IPS-NIHi7 (cell line): ENCODE data around the gene PIGZ.
A peak's percentile ranks its signal among the peaks of the same experiment; 100 is the strongest.

Source experiments
- DNase-seq: peaks from one replicate; pipeline ENCODE4 v3.0.0; 2012; ENCODE audit warnings: mixed read lengths; ENCODE audit errors: extremely low spot score

PIGZ gene, protein sequence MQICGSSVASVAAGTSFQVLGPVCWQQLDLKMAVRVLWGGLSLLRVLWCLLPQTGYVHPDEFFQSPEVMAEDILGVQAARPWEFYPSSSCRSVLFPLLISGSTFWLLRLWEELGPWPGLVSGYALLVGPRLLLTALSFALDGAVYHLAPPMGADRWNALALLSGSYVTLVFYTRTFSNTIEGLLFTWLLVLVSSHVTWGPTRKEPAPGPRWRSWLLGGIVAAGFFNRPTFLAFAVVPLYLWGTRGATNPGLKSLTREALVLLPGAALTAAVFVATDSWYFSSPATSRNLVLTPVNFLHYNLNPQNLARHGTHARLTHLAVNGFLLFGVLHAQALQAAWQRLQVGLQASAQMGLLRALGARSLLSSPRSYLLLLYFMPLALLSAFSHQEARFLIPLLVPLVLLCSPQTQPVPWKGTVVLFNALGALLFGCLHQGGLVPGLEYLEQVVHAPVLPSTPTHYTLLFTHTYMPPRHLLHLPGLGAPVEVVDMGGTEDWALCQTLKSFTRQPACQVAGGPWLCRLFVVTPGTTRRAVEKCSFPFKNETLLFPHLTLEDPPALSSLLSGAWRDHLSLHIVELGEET

GRCh38 chr3:196968233-196969133, at the start of gene PIGZ:
Gene PIGZ, minus strand, starts transcription at chr3:196968833. Its CDS starts 16,802 bp downstream, at chr3:196952031.
- DNase-seq: no peak

DNA sequence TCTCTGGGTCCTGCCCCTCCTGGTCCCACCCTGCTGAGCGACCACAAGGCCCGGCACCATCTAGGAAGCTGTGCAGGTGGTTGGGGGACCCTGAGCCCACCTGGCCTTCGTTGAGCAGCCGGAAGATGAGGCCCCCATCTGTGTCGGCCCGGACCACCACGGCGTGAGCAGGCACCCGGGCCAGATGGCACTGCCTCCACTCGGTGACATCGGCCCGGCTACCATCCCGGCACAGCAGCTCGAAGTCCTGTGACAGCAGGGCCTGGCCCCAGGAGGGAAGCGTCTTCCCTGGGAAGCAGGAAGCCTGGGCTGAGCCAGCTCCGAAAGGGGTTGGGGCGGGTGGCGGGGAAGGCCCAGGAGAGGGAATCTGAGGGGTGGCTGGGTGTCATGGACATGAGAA, 48.4 kb upstream of the PIGZ start:
- DNase-seq: no peak

DNA sequence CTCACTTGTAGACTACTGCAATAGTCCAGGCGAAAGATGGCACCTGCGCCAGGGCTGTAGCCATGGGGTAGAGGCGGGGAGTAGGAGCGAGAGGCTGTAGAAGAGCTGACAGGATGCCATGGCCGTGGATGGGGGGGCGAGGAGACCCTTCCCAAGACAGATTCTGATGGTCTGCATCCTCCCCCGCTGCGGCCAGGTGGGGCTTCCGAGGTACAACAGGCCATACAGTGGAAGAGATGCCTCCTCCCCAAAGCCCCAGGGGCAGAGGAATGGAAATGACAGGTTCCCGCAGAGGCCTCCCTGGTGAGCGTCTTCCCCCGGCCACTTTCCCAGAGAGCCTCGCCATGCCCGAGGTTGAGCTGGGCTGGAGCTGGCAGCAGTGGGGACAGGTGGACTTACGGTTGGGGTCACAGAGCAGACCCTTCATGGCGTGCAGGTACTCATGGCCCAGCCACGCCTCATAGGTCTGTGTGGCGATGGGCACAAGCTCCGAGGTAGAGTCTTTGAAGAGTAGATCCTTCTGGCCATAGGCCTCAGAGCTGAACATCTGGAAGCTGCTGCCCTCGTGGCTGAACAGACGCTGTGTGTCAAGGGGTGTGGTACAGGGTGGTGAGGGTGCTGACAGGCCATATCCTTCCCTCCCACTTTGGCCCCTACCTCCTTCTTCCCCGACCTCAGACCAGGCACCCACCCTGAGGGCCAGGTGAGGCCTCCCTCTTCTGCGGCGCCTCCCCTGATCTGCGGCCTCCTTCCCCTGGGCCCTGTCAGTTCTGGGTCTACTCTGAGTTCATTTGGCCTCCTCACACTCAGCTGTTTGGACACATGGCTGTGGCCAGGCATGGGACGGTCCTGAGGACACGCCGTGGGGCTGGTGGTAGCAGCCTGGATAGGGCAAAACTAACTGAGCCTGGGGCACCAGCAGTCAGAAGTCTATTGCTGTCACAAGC, 47.4 kb upstream of the PIGZ start:
- DNase-seq: no peak

DNA sequence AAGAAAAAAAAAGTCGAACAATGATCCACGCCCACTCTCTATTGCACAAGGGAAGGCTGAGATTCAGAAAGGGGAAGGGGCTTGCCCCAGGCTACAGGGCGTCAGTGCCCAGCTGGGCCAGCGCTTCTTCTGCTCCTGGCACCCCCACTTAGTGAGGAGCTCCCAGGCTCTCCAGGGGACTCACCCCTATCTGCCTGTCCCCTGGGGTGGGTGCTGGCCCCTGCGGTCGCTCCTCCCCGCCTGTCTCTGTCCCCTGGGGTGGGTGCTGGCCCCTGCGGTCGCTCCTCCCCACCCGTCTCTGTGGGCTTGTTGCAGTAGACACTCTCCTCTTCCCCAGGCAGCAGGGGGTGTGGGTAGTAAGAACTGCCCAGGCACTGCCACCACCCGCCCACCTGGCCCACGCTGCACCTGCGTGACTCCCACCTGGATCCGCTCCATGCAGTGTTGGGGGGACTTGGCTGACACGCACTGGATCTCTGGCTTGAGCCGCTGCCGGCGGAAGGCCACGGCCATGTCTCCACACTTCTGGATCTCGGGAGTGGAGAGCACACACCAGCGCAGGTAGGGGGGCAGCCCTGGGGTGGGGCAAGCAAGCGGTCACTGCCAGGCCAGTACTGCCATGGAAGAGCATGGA, 46.4 kb upstream of the PIGZ start:
- DNase-seq: no peak

DNA sequence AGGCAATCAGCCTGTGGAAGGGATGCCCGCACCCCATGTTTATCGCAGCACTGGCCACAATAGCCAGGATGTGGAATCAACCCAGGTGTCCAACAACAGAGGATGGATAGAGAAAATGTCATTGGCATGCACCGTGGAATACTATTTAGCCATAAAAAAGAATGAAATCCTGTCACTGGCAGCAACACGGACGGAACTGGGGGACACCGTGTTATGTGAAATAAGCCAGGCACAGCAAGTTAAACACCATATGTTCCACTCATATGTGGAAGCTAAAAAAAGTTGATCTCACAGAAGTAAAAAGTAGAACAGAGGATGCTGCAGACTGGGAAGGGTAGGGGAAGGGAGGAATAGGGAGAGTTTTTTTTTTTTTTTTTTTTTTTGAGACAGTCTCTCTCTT, 45.4 kb upstream of the PIGZ start:
- no peak for DNase-seq

DNA sequence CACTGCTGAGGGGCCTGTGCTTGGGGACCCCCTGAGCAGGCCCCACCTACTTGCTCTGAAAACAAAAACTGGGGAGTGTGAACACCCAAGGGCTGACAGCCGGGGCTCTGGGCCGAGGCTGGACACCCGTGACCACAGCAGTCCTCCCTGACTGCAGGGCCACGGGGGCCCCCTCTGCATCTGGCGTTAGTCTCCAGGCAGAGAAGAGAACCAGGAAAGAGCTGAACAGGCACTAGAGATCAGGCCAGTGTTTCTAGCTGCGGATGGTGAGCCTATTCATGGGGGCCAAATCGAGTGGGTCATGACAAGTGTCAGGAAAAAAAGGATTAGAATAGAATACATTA, 43.9 kb upstream of the PIGZ start:
- DNase-seq: no peak

DNA sequence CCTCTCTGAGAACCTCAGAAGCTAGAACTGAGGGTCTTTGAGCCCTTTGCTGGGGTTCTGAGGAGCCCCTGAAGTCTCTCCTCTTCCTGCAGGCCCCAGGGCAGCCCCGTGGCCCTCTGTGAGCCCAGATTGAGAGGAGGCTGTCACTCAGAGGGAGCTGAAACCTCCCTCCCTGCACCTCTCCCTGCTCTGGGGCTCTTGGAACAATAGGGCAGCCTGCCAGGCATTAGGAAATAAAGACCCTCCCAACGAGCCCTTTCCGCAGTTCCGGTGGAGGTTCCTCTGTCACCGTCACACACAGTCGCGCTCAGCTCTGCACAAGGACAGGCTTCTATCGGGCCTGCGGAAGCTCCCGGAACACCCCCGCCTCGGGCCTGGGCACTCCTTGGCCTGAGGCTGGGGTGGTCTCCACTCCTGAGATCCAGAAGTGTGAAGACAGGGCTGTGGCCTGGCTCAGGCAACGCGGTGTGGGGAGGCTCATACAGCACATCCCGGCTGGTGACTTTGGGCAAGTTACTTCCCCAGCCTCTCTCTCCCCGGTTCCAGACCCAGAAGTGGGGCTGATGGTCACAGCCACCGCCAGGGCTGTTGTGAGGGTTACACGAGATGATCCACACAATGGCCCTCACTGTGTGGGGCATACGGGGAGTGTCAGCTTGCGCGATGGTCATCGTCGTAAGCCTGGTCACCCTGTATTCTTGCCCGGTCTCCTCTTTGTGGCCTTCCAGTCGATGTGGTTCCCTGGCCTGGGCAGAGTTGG, 43.3 kb upstream of the PIGZ start:
- DNase-seq: no peak

GRCh38 chr3:197010556-197011351, 42.1 kb upstream of the PIGZ start:
- DNase-seq: no peak

GRCh38 chr3:197009532-197010019, 40.9 kb upstream of the PIGZ start:
- DNase-seq: no peak

GRCh38 chr3:197008436-197009209, 40.0 kb upstream of the PIGZ start:
- DNase-seq: no peak

GRCh38 chr3:197007953-197008352, 39.3 kb upstream of the PIGZ start:
- DNase-seq: no peak

GRCh38 chr3:197007296-197007940, 38.8 kb upstream of the PIGZ start:
- DNase-seq: no peak

DNA sequence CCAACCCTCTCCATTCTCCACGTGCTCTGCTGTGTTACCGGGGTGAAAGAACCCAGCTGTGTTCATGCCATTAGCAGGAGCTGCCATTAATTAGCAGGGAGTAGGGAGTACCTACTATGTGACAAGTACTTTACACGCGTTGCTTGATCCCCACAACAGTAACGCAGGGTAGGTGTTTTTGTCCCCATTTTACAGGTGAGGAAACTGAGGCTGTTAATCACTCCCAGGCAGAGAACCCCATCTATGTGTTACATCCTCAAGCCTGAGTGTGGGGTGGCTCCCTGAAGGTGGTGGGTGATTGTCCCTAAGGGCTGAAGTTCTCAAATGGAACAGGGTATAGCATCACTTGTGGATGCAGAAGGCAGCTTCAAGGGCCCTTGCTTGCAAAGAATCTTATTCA, 38.2 kb upstream of the PIGZ start:
- no peak for DNase-seq

DNA sequence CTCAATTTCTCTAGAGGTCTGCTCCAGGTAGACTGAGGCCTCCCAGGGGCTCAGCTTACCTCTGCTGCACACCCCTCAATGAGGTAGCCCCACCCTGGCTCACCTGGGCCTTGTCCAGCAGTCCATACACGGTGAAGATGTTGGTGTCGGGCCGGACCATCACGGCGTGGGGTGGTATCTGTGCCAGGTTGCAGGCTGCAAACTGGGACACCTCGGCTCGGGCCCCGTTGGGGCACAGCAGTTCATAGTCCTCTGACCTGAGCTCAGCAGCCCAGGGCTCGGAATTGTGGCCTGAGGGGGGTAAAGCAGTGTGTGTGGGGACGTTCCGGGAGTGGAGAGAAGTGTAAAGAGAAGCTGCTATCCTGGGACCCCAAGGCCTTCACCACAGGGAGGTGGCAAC, 37.8 kb upstream of the PIGZ start:
- DNase-seq: no peak

- peak; percentile 53 for DNase-seq
These were observed 35.1 kb upstream of the PIGZ start for GRCh38 chr3:197003461-197004385.

DNA sequence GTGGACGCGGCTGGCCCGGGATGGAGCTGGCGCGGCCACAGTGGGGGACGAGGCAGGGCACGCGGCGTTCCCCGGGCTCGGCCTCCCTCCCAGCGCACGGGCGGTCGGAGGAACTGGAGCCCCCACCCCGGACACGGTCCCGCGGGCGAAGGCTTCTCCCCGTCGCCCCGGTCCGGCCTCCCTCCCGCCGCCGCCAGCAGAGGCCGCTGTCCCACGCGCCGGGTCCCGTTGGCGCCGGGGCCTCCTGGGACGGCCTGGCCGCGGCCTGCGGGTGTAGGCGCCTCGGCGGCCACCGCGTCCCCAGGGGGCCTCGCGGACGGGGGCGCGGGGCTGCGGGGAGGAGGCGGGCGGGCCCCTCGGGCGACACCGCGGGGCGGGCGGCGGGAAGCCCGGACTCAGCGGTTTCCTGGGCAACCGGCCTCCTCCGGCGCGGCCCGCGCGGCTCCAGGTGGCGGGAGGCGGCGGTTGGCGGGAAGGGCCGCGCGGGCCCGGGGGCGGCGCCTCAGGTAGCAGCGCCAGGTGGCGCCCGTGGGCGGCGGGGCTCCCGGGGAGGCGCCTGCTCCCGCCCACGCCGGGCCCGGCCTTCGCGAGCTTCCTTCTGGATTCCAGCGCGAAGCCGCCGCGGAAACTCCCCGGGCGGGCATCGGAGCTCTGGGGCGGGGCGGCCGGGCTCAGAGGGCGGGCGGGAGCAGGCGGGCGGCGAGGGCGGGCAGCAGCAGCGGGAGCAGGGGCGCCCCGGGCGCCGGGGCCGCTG, 34.2 kb upstream of the PIGZ start:
- DNase-seq: peak; percentile 87
